SHP77 (cell line): ENCODE measurements around the gene LRRC2.
"Not testable (repeated sequence)": the region's sequence is repeated elsewhere in the genome, so short reads cannot be mapped to it uniquely, and the experiment has no call there.

Experiments used
- DNase-seq, 2 experiments: peaks; one replicate each; lab custom pipeline; 2025; lab: John Stamatoyannopoulos, UW

The LRRC2 gene

GRCh38 chr3:46524008-46524407 is 42.1 kb downstream of the LRRC2 start:
- no peak for DNase-seq

- DNase-seq: no peak
Observed at GRCh38 chr3:46523556-46523955, 42.5 kb downstream of the LRRC2 start.

GRCh38 chr3:46522201-46522600 is 43.9 kb downstream of the LRRC2 start:
- not testable (repeated sequence) for DNase-seq

GRCh38 chr3:46521096-46521495 is 45.0 kb downstream of the LRRC2 start:
- DNase-seq: no peak

- DNase-seq: no peak
Observed at GRCh38 chr3:46520531-46520930, 45.6 kb downstream of the LRRC2 start.

- DNase-seq: no peak
Observed at GRCh38 chr3:46519952-46520351, 46.1 kb downstream of the LRRC2 start.

GRCh38 chr3:46517784-46518181 is 48.3 kb downstream of the LRRC2 start:
- no peak for DNase-seq

DNA sequence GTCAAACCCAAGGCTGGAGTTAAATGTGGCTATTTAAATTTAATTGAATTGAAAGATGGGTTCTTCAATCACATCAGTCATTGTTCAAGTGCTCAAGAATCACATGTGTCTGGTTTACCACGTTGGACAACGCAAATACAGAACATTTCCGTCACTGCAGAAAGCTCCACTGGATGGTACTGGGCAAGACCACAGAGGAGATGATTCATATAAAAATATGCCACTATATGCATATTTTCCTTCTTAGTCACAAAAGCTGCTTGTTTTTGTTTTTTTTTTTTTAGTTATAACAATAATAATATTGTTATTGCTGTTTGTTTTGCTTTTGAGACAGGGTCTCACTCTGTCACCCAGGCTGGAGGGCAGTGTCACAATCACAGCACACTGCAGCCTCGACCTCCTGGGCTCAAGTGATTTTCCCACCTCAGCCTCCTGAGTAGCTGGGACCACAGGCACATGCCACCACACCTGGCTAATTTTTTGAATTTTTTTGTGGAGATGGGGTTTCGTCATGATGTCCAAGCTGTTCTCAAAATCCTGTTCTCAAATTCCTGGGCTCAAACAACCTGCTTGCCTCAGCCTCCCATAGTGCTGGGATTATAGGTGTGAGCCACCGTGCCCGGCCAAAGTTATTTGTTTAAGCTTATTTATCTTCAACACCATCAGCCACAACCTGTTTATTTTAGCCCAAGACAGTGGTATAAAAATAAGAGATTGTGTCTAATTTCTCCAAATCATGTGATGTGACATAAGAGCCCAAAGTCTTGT is 48.9 kb downstream of the LRRC2 start:
- DNase-seq: no peak

GRCh38 chr3:46516521-46516920 is 49.6 kb downstream of the LRRC2 start:
- DNase-seq: no peak

DNA sequence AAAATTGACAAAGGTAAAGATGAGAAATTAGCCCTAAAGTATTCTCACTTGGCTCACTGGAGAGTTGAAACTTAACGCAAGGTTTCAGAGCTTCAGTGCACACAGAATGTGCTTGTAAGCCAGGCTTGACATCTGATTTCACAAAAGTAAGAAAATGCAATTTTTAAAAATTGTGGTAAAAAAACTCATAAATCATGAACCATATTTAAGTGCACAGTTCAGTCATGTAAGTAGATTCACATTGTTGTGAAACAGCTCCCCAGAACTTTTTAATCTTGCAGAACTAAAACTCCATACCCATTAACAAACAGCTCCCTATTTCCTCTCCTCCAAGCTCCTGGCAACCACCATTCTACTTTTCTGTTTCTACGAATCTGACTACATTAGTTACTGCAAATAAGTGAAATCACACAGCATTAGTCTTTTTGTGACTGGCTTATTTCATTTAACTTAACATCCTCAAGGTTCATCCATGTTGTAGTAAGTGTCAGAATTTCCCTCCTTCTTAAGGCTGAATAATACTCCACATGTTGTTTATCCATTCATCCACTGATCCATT is 53.8 kb downstream of the LRRC2 start:
- DNase-seq: no peak

DNA sequence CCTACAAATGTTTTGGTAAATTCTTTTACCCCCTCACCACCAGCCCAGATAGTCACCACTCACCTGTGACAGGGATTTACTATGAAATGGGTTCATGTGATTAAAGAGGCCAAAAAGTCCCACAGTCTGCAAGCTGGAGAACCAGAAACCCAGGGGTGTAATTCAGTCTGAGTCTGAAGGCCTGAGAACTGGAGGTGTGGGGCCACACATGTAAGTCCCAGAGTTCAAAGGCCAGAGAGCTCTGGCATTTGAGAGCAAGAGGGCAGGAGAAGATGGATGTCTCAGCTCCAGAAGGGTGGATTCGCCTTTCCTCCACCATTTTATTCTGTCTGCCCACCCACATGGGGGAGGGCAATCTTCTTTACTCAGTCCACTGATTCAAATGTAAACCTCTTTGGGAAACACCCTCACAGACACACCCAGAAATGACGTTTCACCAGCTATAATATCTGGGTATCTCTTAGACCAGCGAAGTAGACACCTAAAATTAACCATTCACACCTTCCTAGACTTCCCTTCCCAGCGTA is 56.4 kb downstream of the LRRC2 start:
- DNase-seq: no peak

- no peak for DNase-seq
Observed at GRCh38 chr3:46508850-46509591, 57.1 kb downstream of the LRRC2 start.

- no peak for DNase-seq
Observed at GRCh38 chr3:46506526-46506925, 59.6 kb downstream of the LRRC2 start.

GRCh38 chr3:46505953-46506352 is 60.1 kb downstream of the LRRC2 start:
- DNase-seq: no peak

DNA sequence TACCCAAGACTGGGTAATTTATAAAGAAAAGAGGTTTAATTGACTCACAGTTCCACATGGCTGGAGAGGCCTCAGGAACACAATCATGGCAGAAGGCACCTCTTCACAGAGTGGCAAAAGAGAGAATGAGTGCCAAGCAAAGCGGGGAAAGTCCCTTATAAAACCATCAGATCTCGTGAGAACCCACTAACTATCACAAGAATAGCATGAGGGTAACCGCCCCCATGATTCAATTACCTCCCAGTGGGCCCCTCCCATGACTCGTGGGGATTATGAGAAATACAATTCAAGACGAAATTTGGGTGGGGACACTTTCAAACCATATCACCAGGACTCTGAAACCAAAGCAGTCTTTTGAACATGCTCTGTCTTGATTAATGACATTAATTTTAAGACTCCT is 61.3 kb downstream of the LRRC2 start:
- DNase-seq: no peak

DNA sequence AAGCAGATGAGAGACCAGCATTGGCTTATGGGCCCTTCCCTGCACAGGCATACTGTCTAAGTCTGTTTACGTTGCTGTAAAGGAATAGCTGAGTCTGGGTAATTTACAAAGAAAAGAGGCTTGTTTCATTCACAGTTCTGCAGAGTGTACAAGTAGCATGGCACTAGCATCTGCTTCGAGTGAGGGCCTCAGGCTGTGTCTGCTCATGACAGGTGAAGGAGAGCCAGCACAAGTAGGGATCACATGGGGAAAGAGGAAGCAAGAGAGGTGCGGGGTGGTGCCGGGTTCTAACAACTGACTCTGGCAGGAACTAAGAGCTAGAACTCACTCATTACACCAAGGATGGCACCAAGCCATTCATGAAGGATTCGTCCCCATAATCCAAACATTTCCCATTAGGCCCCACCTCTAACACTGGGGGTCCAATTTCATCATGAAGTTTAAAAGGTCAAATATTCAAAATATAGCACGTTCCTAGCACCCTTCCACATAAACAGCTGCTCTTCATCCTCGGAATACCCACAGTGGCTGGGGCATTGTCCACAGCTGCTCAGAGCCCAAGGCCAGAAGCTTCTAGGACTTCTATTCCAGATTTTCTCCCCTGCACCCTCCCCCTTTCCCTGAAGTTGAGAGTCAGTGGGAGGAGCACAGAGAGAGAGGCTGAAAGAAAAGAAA is 62.8 kb downstream of the LRRC2 start:
- no peak for DNase-seq

DNA sequence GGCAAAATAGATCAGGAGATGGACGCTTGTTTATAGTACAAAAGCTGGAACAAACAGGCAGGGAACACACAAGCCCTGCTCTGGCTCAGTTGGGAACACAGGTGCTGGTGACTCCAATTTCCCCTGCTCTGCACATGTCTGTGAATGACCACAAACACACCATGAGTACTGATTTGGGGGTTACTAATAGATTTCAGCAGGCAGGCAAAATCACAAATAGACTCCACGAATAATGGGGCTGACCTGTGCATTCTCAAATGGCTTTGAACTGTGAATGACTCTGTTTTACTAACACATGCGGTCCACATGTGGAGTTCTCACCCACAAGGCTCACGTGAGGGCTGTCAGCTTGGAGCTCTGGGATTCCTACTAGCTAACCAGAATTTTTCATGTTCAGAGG is 64.4 kb downstream of the LRRC2 start:
- DNase-seq: no peak

DNA sequence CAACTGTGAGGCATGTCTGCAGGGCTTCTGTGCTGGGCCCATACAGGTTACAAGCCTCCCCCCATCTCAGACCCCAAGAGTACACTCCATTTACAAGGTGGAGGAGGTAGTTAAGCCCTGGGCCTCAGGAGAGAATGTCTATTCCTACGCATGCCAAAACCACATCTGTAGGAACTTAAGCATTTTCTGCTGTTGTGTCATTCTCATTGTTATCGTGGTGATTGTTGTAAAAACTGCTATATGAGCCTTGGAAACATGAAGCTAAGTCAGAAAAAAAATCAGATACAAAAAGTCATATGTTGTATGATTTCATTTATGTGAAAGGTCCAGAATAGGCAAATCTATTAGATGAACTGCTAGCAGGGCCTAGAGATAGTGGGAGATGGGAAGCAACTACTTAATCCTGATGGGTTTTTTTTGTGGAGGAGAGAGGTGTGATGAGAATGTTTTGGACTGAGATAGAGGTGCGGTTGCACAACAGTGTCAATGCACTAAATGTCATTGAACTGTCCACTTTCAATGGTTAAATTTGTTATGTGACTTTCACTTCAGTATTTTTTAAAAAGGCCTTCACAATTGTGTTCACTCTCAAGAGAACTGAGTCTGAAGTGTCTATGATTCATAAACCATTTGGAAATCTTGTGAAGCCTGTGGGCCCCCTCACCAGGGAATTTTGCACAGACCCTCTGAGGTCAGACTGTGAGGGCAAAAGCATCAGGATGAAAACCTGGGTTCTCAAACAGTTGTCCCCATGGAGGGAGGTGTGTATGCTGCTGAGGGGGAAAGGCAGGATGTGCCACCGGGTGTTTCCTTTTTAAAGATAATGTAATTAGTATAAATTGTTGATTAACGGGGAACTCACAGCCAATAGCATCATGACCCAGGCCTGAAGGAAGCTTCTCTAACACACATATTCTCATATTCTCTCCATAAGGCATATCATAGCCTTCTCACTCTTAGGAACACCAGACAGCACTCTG is 65.2 kb downstream of the LRRC2 start:
- DNase-seq: no peak

DNA sequence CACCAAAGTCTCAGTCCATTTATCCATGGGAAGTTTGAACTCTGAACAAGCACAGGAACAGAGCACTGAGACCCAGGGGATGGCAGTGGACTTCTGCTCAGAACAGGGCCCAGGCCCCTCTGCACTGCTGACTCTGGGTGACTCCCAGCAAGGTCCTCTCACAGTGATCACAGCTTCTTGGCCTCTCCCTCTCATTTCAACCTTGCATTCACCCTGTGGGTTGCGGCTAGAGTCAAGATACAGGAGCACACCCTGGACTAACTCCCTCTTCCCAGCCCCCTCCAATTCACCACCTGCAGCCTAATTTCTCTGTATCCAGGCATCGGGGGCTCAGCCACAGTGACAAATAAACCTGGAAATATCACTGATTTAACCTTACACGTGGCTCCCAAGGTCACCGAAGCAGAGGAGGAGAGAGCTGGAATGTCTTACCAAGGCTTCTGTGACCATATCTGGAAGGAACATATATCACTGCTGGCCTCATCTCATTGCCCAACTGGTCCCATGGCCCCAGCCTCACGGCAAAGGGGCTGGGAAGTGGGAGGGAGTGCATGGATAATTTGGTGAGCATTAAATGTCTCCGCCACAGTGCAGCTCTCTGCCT is 67.1 kb downstream of the LRRC2 start:
- DNase-seq: no peak

DNA sequence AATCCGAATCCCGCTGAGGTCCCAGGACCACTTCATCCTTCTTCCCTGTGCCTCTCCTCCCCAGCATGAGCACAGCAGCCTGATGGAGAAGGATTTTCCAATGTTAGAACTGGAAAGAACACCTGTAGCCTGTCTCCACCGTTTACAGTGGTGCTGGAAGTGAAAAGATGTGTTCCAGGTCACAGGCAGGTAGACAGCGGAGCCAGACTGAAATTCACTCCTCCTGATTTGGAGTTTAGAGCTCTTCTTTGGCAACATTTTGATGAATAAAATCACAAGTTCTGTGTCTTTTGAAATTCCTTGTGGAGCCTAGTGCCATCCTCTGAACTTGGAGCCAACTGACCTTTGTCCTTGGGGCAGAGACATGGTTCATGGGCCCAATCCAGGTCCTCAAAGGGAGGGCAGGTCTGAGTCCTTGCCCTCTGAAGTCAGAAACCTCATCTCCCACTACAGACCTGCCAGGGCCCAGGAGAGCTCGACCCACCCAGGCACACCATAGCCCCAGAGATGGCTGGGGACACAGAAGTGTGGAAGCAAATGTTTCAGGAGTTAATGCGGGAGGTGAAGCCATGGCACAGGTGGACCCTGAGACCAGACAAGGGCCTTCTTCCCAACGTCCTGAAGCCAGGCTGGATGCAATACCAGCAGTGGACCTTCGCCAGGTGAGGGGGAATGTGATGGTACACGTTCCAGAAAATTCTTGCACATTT is 68.4 kb downstream of the LRRC2 start, which contains the start of gene RTP3:
Gene RTP3 (plus strand): TSS at position 421 of the 710 bp plus-strand sequence. CDS start 87 bp downstream, at position 508.
- no peak for DNase-seq
